ENCODE data around the gene HEPACAM2. TPM values are rescaled to one million over a fixed set of nuclear protein-coding genes. Genes with fewer than 3 reads are reported as not detected.

The HEPACAM2 gene
- total and polyA plus RNA-seq, 2 donors (not counting 1 experiment from before 2014, with no cell fraction given), result under 0.01 TPM; not detected in 1

DNA sequence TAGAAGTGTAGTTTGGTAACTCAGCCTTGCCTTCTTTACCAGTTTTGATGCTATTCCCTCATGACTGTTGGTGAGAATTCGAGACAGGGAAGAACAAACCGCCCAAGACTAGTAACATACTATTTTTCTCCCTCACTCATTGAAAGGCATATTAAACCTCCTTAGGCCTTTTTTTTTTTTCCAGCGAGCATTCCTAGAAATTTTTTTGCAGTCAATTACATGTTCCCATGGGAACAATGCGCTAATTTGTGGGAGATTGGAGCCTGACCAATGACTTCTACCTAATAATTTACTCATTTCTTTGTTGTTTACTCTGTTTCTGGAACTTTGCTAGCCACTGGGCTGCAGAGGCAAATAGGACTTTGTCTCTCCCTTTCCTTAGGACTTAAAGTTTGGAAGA lies 11.9 kb upstream of the HEPACAM2 start:
- no peaks in the 10 kb centered on the region for H3K4me1 ChIP-seq (ENCODE audit: control insufficient read depth, extremely low read depth, insufficient read depth, low read length)
- peaks cover 7% of the 10 kb centered on the region for H3K79me2 ChIP-seq (ENCODE audit: control insufficient read depth, insufficient read depth, low read length)
- H2AFZ ChIP-seq (ENCODE audit: low read length), result no peak overlapping the region
- H3K36me3 ChIP-seq (ENCODE audit: control insufficient read depth, insufficient read depth, low read length), result no peaks in the 10 kb centered on the region
- H3K27me3 ChIP-seq (ENCODE audit: control insufficient read depth, insufficient read depth, low read length), result no peaks in the 10 kb centered on the region
- no peak overlapping the region for H3K4me3 ChIP-seq (replicated peaks in 1 of 4; ENCODE audit: control extremely low read depth in 1 of 4, insufficient read depth in 1 of 4, low read depth in 3 of 4, low read length in 4 of 4)
- H3K9me3 ChIP-seq (ENCODE audit: control insufficient read depth, insufficient read depth, low read depth, low read length), result no peaks in the 10 kb centered on the region
- TF ChIP-seq EZH2 (IDR thresholded peaks at IDR 0.05; ENCODE audit: low read length, missing control alignments), result no peak
- TF ChIP-seq, protein P1, sequence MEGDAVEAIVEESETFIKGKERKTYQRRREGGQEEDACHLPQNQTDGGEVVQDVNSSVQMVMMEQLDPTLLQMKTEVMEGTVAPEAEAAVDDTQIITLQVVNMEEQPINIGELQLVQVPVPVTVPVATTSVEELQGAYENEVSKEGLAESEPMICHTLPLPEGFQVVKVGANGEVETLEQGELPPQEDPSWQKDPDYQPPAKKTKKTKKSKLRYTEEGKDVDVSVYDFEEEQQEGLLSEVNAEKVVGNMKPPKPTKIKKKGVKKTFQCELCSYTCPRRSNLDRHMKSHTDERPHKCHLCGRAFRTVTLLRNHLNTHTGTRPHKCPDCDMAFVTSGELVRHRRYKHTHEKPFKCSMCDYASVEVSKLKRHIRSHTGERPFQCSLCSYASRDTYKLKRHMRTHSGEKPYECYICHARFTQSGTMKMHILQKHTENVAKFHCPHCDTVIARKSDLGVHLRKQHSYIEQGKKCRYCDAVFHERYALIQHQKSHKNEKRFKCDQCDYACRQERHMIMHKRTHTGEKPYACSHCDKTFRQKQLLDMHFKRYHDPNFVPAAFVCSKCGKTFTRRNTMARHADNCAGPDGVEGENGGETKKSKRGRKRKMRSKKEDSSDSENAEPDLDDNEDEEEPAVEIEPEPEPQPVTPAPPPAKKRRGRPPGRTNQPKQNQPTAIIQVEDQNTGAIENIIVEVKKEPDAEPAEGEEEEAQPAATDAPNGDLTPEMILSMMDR (conservative IDR thresholded peaks at IDR 0.05 in 1 of 2, IDR thresholded peaks at IDR 0.05 in 1 of 2; ENCODE audit: low read depth in 1 of 2, low read length in 2 of 2), result no peak
- DNase-seq (ENCODE audit: low read depth in 2 of 2), result no peak
- no peaks in the 10 kb centered on the region for H4K20me1 ChIP-seq (ENCODE audit: control insufficient read depth, extremely low read depth, insufficient read depth, low read length)
- H3K27ac ChIP-seq (ENCODE audit: insufficient read depth, low read length), result no peak overlapping the region
- H3K4me2 ChIP-seq (ENCODE audit: extremely low read depth, insufficient read depth, low read length), result no peak overlapping the region
- H3K9ac ChIP-seq (ENCODE audit: insufficient read depth, low read length), result no peak overlapping the region

GRCh38 chr7:93235541-93235940 lies 9.3 kb upstream of the HEPACAM2 start:
- Histone ChIP-seq H3K79me2 (ENCODE audit: control insufficient read depth, insufficient read depth, low read length) (peaks cover 15% of the 10 kb centered on the region), H3K27ac (ENCODE audit: insufficient read depth, low read length) (no peak overlapping the region), H3K4me3 (replicated peaks in 1 of 4; ENCODE audit: control extremely low read depth in 1 of 4, insufficient read depth in 1 of 4, low read depth in 3 of 4, low read length in 4 of 4) (no peak overlapping the region)

GRCh38 chr7:93232673-93233018 lies 6.4 kb upstream of the HEPACAM2 start:
- Histone ChIP-seq H3K4me1 (ENCODE audit: control insufficient read depth, extremely low read depth, insufficient read depth, low read length) (no peaks in the 10 kb centered on the region), H2AFZ (ENCODE audit: low read length) (peak overlapping the region; percentile 96), H3K79me2 (ENCODE audit: control insufficient read depth, insufficient read depth, low read length) (peaks cover 15% of the 10 kb centered on the region), H3K27ac (ENCODE audit: insufficient read depth, low read length) (peak overlapping the region; percentile 58), H4K20me1 (ENCODE audit: control insufficient read depth, extremely low read depth, insufficient read depth, low read length) (no peaks in the 10 kb centered on the region), H3K9ac (ENCODE audit: insufficient read depth, low read length) (peak overlapping the region; percentile 56), H3K27me3 (ENCODE audit: control insufficient read depth, insufficient read depth, low read length) (no peaks in the 10 kb centered on the region), H3K4me2 (ENCODE audit: extremely low read depth, insufficient read depth, low read length) (peak overlapping the region; percentile 64), H3K4me3 (replicated peaks in 1 of 4; ENCODE audit: control extremely low read depth in 1 of 4, insufficient read depth in 1 of 4, low read depth in 3 of 4, low read length in 4 of 4) (peak overlapping the region; percentile 91 to 99 (median 93)), H3K36me3 (ENCODE audit: control insufficient read depth, insufficient read depth, low read length) (no peaks in the 10 kb centered on the region), H3K9me3 (ENCODE audit: control insufficient read depth, insufficient read depth, low read depth, low read length) (no peaks in the 10 kb centered on the region)
- TF ChIP-seq EZH2 (IDR thresholded peaks at IDR 0.05; ENCODE audit: low read length, missing control alignments), result no peak
- TF ChIP-seq, protein P1 (conservative IDR thresholded peaks at IDR 0.05 in 1 of 2, IDR thresholded peaks at IDR 0.05 in 1 of 2; ENCODE audit: low read depth in 1 of 2, low read length in 2 of 2), result no peak
- no peak for DNase-seq (ENCODE audit: low read depth in 2 of 2)

More at GRCh38 chr7:93235541-93235940, 9.3 kb upstream of the HEPACAM2 start:
- TF ChIP-seq, protein P1 (conservative IDR thresholded peaks at IDR 0.05 in 1 of 2, IDR thresholded peaks at IDR 0.05 in 1 of 2; ENCODE audit: low read depth in 1 of 2, low read length in 2 of 2), result no peak
- TF ChIP-seq EZH2 (IDR thresholded peaks at IDR 0.05; ENCODE audit: low read length, missing control alignments), result no peak
- no peaks in the 10 kb centered on the region for H3K36me3 ChIP-seq (ENCODE audit: control insufficient read depth, insufficient read depth, low read length)
- DNase-seq (ENCODE audit: low read depth in 2 of 2), result no peak
- no peak overlapping the region for H3K9ac ChIP-seq (ENCODE audit: insufficient read depth, low read length)
- H2AFZ ChIP-seq (ENCODE audit: low read length), result no peak overlapping the region
- no peaks in the 10 kb centered on the region for H3K27me3 ChIP-seq (ENCODE audit: control insufficient read depth, insufficient read depth, low read length)
- no peak overlapping the region for H3K4me2 ChIP-seq (ENCODE audit: extremely low read depth, insufficient read depth, low read length)
- H3K4me1 ChIP-seq (ENCODE audit: control insufficient read depth, extremely low read depth, insufficient read depth, low read length), result no peaks in the 10 kb centered on the region
- no peaks in the 10 kb centered on the region for H4K20me1 ChIP-seq (ENCODE audit: control insufficient read depth, extremely low read depth, insufficient read depth, low read length)
- no peaks in the 10 kb centered on the region for H3K9me3 ChIP-seq (ENCODE audit: control insufficient read depth, insufficient read depth, low read depth, low read length)
